GM12891 (cell line): Measurements from ENCODE around the gene TNFRSF25.

Experiments used
- POLR2A ChIP-seq: IDR thresholded peaks from 2 replicates; pipeline ENCODE4 v1.6.1; 2011; ENCODE audit warnings: low read depth, low read length, control low read depth
- POLR2AphosphoS5 ChIP-seq: IDR thresholded peaks from 2 replicates; pipeline ENCODE4 v1.6.1; 2011; ENCODE audit warnings: low read depth, low read length, control low read depth
- POU2F2 ChIP-seq: IDR thresholded peaks from 2 replicates; pipeline ENCODE4 v1.6.1; 2011; ENCODE audit warnings: low read depth, mild to moderate bottlenecking, control low read depth, low read length, moderate library complexity
- TAF1 ChIP-seq: IDR thresholded peaks from 2 replicates; pipeline ENCODE4 v1.6.1; 2011; ENCODE audit warnings: low read depth, low read length, control low read depth

- TF ChIP-seq POLR2A (no peak), TAF1 (no peak), POLR2AphosphoS5 (no peak), POU2F2 (no peak)
These were observed at the start of gene TNFRSF25 for GRCh38 chr1:6466023-6466422.
